ENCODE measurements around the gene SLC36A3.

SLC36A3 gene

GRCh38 chr5:151252762-151253604, 50.6 kb downstream of the SLC36A3 start, which contains the start of gene GM2A:
GM2A (plus strand) TSS chr5:151253185; CDS start chr5:151253217, 32 bp downstream.
- Histone ChIP-seq H3K4me3 (ENCODE audit: low read length) (peak within 1 kb of the TSS; percentile 91), H3K9me3 (replicated peaks; ENCODE audit: insufficient read depth, low read length) (no peaks in the 10 kb centered on the region), H3K79me2 (ENCODE audit: low read length) (peaks cover 48% of the 10 kb centered on the region), H3F3A (ENCODE audit: insufficient read depth, low read length) (peaks cover 29% of the 10 kb centered on the region), H4K20me1 (ENCODE audit: insufficient read depth, low read length) (no peaks in the 10 kb centered on the region), H3K4me2 (ENCODE audit: low read depth, low read length) (peak within 1 kb of the TSS; percentile 92), H3K9ac (ENCODE audit: low read length) (peak within 1 kb of the TSS; percentile 65), H3K36me3 (replicated peaks; ENCODE audit: insufficient read depth, low read length) (no peaks in the 10 kb centered on the region), H3K4me1 (ENCODE audit: low read length) (peaks cover 36% of the 10 kb centered on the region), H3K9me2 (replicated peaks; ENCODE audit: insufficient read depth, low read length) (no peaks in the 10 kb centered on the region), H2AFZ (ENCODE audit: low read length) (peak within 1 kb of the TSS; percentile 82), H3K27me3 (replicated peaks; ENCODE audit: insufficient read depth, low read length) (no peaks in the 10 kb centered on the region), H3K27ac (ENCODE audit: low read length) (peak within 1 kb of the TSS; percentile 71; the same call in 1 of the 2 replicates)
- TF ChIP-seq CTCF (IDR thresholded peaks at IDR 0.05; ENCODE audit: low read length) (no peak), EZH2phosphoT487 (IDR thresholded peaks at IDR 0.05; ENCODE audit: low read length) (no peak), EZH2 (optimal IDR thresholded peaks at IDR 0.05; ENCODE audit: low read depth, low read length) (no peak)
- peak; percentile 99 for DNase-seq

- Histone ChIP-seq H3K36me3 (replicated peaks; ENCODE audit: insufficient read depth, low read length) (no peaks in the 10 kb centered on the region), H3K4me3 (ENCODE audit: low read length) (peak overlapping the region; percentile 56), H3K9me3 (replicated peaks; ENCODE audit: insufficient read depth, low read length) (no peaks in the 10 kb centered on the region), H2AFZ (ENCODE audit: low read length) (peak overlapping the region; percentile 72), H3K27ac (ENCODE audit: low read length) (peak overlapping the region; percentile 71; the same call in 1 of the 2 replicates), H3K9me2 (replicated peaks; ENCODE audit: insufficient read depth, low read length) (no peaks in the 10 kb centered on the region), H3K4me1 (ENCODE audit: low read length) (peaks cover 34% of the 10 kb centered on the region), H3K4me2 (ENCODE audit: low read depth, low read length) (peak overlapping the region; percentile 91), H3K79me2 (ENCODE audit: low read length) (peaks cover 35% of the 10 kb centered on the region), H3F3A (ENCODE audit: insufficient read depth, low read length) (peaks cover 29% of the 10 kb centered on the region), H3K27me3 (replicated peaks; ENCODE audit: insufficient read depth, low read length) (no peaks in the 10 kb centered on the region), H4K20me1 (ENCODE audit: insufficient read depth, low read length) (no peaks in the 10 kb centered on the region), H3K9ac (ENCODE audit: low read length) (peak overlapping the region; percentile 54; the same call in 1 of the 2 replicates)
- TF ChIP-seq CTCF (IDR thresholded peaks at IDR 0.05; ENCODE audit: low read length) (no peak), EZH2phosphoT487 (IDR thresholded peaks at IDR 0.05; ENCODE audit: low read length) (no peak), EZH2 (optimal IDR thresholded peaks at IDR 0.05; ENCODE audit: low read depth, low read length) (no peak)
- DNase-seq = no peak
Measured at GRCh38 chr5:151251621-151252020, 51.9 kb downstream of the SLC36A3 start.

- peak overlapping the region; percentile 56; the same call in 1 of the 2 replicates for H3K4me3 ChIP-seq (ENCODE audit: low read length)
- no peaks in the 10 kb centered on the region for H3K9me2 ChIP-seq (replicated peaks; ENCODE audit: insufficient read depth, low read length)
- H3K79me2 ChIP-seq (ENCODE audit: low read length) = peaks cover 29% of the 10 kb centered on the region
- peak; percentile 80 for DNase-seq
- H3K36me3 ChIP-seq (replicated peaks; ENCODE audit: insufficient read depth, low read length) = no peaks in the 10 kb centered on the region
- H4K20me1 ChIP-seq (ENCODE audit: insufficient read depth, low read length) = no peaks in the 10 kb centered on the region
- H3K27me3 ChIP-seq (replicated peaks; ENCODE audit: insufficient read depth, low read length) = no peaks in the 10 kb centered on the region
- H3K9ac ChIP-seq (ENCODE audit: low read length) = peak overlapping the region; percentile 8; the same call in 1 of the 2 replicates
- TF ChIP-seq EZH2 (optimal IDR thresholded peaks at IDR 0.05; ENCODE audit: low read depth, low read length) (no peak), CTCF (IDR thresholded peaks at IDR 0.05; ENCODE audit: low read length) (no peak), EZH2phosphoT487 (IDR thresholded peaks at IDR 0.05; ENCODE audit: low read length) (no peak)
- no peaks in the 10 kb centered on the region for H3K9me3 ChIP-seq (replicated peaks; ENCODE audit: insufficient read depth, low read length)
- H3K4me1 ChIP-seq (ENCODE audit: low read length) = peaks cover 30% of the 10 kb centered on the region
- H2AFZ ChIP-seq (ENCODE audit: low read length) = no peak overlapping the region
- peak overlapping the region; percentile 91; the same call in 1 of the 2 replicates for H3K4me2 ChIP-seq (ENCODE audit: low read depth, low read length)
- H3F3A ChIP-seq (ENCODE audit: insufficient read depth, low read length) = peaks cover 29% of the 10 kb centered on the region
- H3K27ac ChIP-seq (ENCODE audit: low read length) = peak overlapping the region; percentile 71; the same call in 1 of the 2 replicates
Measured at GRCh38 chr5:151251001-151251551, 52.5 kb downstream of the SLC36A3 start.
